Left lung (tissue), 10 donors: ENCODE data around the gene RAB31. TPM values are rescaled to one million over a fixed set of nuclear protein-coding genes. Genes with fewer than 3 reads are reported as not detected.

Experiments used
- ATAC-seq: fragments of 200-7000 bp; cut with Tn5 transposase; one replicate; pipeline ENCODE4 v1.9.1; 2020; ENCODE audit warnings: moderate library complexity
- DNase-seq, 4 donors: peaks; one replicate each; pipeline ENCODE4 v3.0.0-alpha.2; 2013 to 2020
- H3K27ac ChIP-seq, 2 donors: fragments of 200-600 bp; sonication (generic) in 1 of 2; one replicate each; pipeline versions ENCODE4 v1.5.0 to v1.8.0; 2020 to 2021
- H3K27me3 ChIP-seq, 2 donors: fragments of 200-600 bp; sonication (generic) in 1 of 2; one replicate each; pipeline versions ENCODE4 v1.5.0 to v1.8.0; 2020 to 2021
- H3K36me3 ChIP-seq, 2 donors: fragments of 200-600 bp; sonication (generic) in 1 of 2; one replicate each; pipeline versions ENCODE4 v1.5.0 to v1.8.0; 2020 to 2021
- H3K4me1 ChIP-seq, 2 donors: fragments of 200-600 bp; one replicate each; pipeline ENCODE4 v1.8.0; 2021
- H3K4me3 ChIP-seq, 2 donors: fragments of 200-600 bp; sonication (generic) in 1 of 2; one replicate each; pipeline versions ENCODE4 v1.5.0 to v1.8.0; 2020 to 2021; ENCODE audit warnings: mild to moderate bottlenecking in 1 of 2
- H3K9me3 ChIP-seq, 2 donors: fragments of 200-600 bp; sonication (generic) in 1 of 2; one replicate each; pipeline versions ENCODE4 v1.5.0 to v1.8.0; 2020 to 2021
- CTCF ChIP-seq, 2 donors: fragments of 200-600 bp; sonication (generic) in 1 of 2; IDR thresholded peaks; one replicate each; pipeline versions ENCODE4 v1.5.0 to v1.8.0; 2021; ENCODE audit warnings: antibody characterized with exemption in 2 of 2
- intact Hi-C, 2 donors: fragments of 100-400 bp; cut with DNase I; formaldehyde crosslinking; loops; one replicate each; pipeline versions ENCODE4 v1.11.2 to v1.14.2; 2022
- polyA plus RNA-seq, 6 donors: library from polyadenylated mRNA; unstranded; fragments of 120-200 nt; gene quantifications; one replicate each; pipeline ENCODE4 v1.2.1, GENCODE V29; 2013; ENCODE audit not compliant: insufficient read length in 6 of 6
- total RNA-seq, 2 donors: library from RNA; stranded (reverse); fragmentation: NEBNext Ultra II Directional; extraction: Animal tissue kit (Norgen Biotek cat#: 25700); gene quantifications; one replicate each; pipeline ENCODE4 v1.2.1, GENCODE V29; 2021
- donor health status: DM: no; HTN: yes; CAD: no.
- donor health status: DM: no; HTN: no; CAD: no.

RAB31 gene
- total and polyA plus RNA-seq, 8 donors = 30.3 to 135 (median 37.3) TPM

- H3K9me3 ChIP-seq = no peaks in the 10 kb centered on the region
- no peaks in the 10 kb centered on the region for H3K27me3 ChIP-seq
- H3K4me1 ChIP-seq = peaks cover 3 to 63% of the 10 kb centered on the region in 2 donors
- H3K4me3 ChIP-seq = no peak overlapping the region
- DNase-seq = no peak
- no peaks in the 10 kb centered on the region for H3K36me3 ChIP-seq
- no peak for ATAC-seq
- intact Hi-C loops = no loop called here
- peak overlapping the region in 1 of 2 donors; percentile 76 for H3K27ac ChIP-seq
- TF ChIP-seq CTCF (IDR thresholded peaks at IDR 0.05) = no peak
Measured at GRCh38 chr18:9749611-9750010, 41.5 kb downstream of the RAB31 start.

DNA sequence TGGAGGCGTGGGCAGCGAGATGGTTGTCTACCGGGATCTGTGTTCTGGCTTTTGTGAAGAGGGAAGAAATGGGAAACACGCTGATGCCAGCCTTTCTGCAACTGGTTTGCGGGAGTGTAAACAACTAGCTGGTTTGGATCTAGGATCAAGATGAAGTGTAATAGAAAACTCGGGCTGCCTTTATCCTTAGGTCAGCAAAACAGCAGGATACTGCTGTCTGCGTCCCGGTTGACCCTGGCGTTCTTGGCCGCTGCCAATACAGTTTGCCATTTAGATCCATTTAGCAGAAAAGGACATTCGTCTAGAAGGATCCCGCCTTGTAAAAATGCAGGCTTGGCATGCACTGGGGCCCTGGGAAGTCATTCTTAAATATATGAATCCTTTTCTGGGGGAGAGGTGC, 42.0 kb downstream of the RAB31 start:
- intact Hi-C loops = no loop called here
- peak overlapping the region in 1 of 2 donors; percentile 76 for H3K27ac ChIP-seq
- peak; percentile 8 for ATAC-seq

GRCh38 chr18:9750606-9751304, 42.7 kb downstream of the RAB31 start:
- peak overlapping the region in 1 of 2 donors; percentile 76 for H3K27ac ChIP-seq
- DNase-seq (no peak), ATAC-seq (peak; percentile 34)
- TF ChIP-seq CTCF (IDR thresholded peaks at IDR 0.05) = no peak
- no peaks in the 10 kb centered on the region for H3K36me3 ChIP-seq
- no peaks in the 10 kb centered on the region for H3K27me3 ChIP-seq
- H3K4me1 ChIP-seq = peaks cover 3 to 65% of the 10 kb centered on the region in 2 donors
- intact Hi-C loops = no loop called here
- no peak overlapping the region for H3K4me3 ChIP-seq
- no peaks in the 10 kb centered on the region for H3K9me3 ChIP-seq

More for the DNA sequence above, 42.0 kb downstream of the RAB31 start:
- H3K4me3 ChIP-seq = no peak overlapping the region
- DNase-seq = no peak
- TF ChIP-seq CTCF (IDR thresholded peaks at IDR 0.05) = no peak
- no peaks in the 10 kb centered on the region for H3K36me3 ChIP-seq
- H3K4me1 ChIP-seq = peaks cover 3 to 64% of the 10 kb centered on the region in 2 donors
- no peaks in the 10 kb centered on the region for H3K9me3 ChIP-seq
- no peaks in the 10 kb centered on the region for H3K27me3 ChIP-seq

DNA sequence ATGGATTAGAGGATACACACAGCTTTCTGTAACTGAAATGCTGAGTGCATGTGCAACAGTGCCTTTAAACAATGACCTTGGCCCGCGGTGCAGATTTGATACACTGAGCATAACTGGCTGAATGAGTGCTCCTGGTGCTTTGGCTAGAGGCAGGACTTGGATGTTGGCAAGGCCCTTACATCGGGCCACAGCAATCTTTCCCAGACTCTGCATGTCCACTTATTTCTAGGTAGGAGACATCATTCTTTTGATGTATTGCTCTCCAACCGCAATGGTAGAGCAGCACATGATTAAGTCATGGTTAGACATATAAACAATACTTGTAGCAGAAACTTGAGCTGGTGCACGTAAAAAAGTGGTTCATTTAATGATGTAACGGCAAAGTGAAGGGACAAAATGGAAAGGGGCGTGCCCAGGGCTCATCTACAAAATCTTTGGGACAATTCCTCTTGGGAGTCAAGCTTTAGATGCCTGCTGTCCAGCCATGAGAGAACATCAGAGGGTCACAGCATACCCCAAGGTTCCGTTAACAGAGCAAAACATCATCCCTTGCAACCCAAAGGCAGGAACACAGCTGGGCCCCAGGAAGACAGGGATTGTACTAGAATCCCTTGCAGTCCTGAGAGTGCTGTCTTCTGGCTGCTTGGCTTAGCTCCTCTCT, 43.4 kb downstream of the RAB31 start:
- H3K9me3 ChIP-seq = no peaks in the 10 kb centered on the region
- H3K27ac ChIP-seq = peak overlapping the region in 1 of 2 donors; percentile 76
- DNase-seq (no peak), ATAC-seq (no peak)
- no peaks in the 10 kb centered on the region for H3K27me3 ChIP-seq
- intact Hi-C loops = no loop called here
- TF ChIP-seq CTCF (IDR thresholded peaks at IDR 0.05) = no peak
- no peak overlapping the region for H3K4me3 ChIP-seq
- H3K4me1 ChIP-seq = peaks cover 3 to 67% of the 10 kb centered on the region in 2 donors
- H3K36me3 ChIP-seq = no peaks in the 10 kb centered on the region

DNA sequence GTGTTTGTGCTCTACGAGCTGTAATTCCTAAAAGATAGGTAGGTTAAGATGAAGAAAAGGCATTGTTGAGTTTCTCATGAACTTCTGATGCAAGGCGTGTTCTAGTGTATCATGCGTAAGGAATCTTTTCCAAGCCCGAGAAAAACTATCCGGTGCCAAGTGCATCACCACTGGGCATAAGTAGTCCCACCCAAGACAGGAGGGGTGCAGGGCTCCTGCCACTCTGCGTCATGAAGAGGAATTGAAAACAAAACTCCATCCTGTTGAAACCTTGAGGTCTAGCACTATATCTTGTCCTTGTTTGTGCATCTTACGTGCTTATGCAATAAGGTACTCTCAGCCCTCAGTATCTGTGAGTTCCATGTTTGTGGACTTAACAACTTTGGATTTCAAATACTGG, 45.7 kb downstream of the RAB31 start:
- no peaks in the 10 kb centered on the region for H3K36me3 ChIP-seq
- H3K27ac ChIP-seq = no peak overlapping the region
- DNase-seq (no peak), ATAC-seq (no peak)
- H3K4me3 ChIP-seq = no peak overlapping the region
- peaks cover 5 to 91% of the 10 kb centered on the region in 2 donors for H3K4me1 ChIP-seq
- intact Hi-C loops = no loop called here
- H3K9me3 ChIP-seq = no peaks in the 10 kb centered on the region
- no peaks in the 10 kb centered on the region for H3K27me3 ChIP-seq
- TF ChIP-seq CTCF (IDR thresholded peaks at IDR 0.05) = no peak
